K562 (cell line): ENCODE data around the gene HOXA4. TPM values are rescaled to one million over a fixed set of nuclear protein-coding genes. Genes with fewer than 3 reads are reported as not detected.

Experiments
- ATAC-seq: fragments of 200-7000 bp; cut with Tn5 transposase; 3 replicates; pipeline ENCODE4 v1.9.1; 2020; ENCODE audit warnings: moderate library complexity
- BruUV-seq: library from RNA; stranded (reverse); fragments of 400-500 nt; replicated peaks from 2 replicates; lab custom pipeline; 2021; lab: Mats Ljungman, UMichigan
- CTCF ChIA-PET: fragments of 300-600 bp; formaldehyde crosslinking; extraction: SDS; loops from one replicate; lab custom pipeline; 2021; ENCODE audit warnings: low intra/inter-chr PET ratio; lab: Yijun Ruan, JAX
- POLR2A ChIA-PET: fragments of 300-600, 350-650 bp; sonication (Branson Sonifier 250); formaldehyde crosslinking; extraction: SDS; loops from one replicate; lab custom pipeline; 2021; ENCODE audit warnings: antibody characterized with exemption, inconsistent platforms; lab: Yijun Ruan, JAX
- DNase-seq, 4 experiments: peaks; one replicate each; pipeline versions ENCODE4 v3.0.0 to v3.0.0-alpha.2; 2011 to 2018; ENCODE audit warnings: low spot score in 3 of 4, mixed read lengths in 3 of 4; ENCODE audit errors: extremely low read depth in 1 of 4
- FAIRE-seq: peaks from 2 replicates; lab custom pipeline; 2011; peaks lifted over from hg19 to GRCh38; lab: Jason Lieb, UNC
- H2AFZ ChIP-seq: 2 replicates; pipeline ENCODE4 v1.6.0; 2011; ENCODE audit warnings: low read depth, low read length, control low read depth, inconsistent platforms
- H3K27ac ChIP-seq: fragments of 200-600 bp; 3 replicates; pipeline ENCODE4 v1.8.0; 2011; ENCODE audit warnings: low read depth, mild to moderate bottlenecking, control low read depth, inconsistent platforms, low read length, moderate library complexity, mixed read lengths; ENCODE audit errors: extremely low read depth
- H3K27me3 ChIP-seq, 2 experiments: fragments of 300-600 bp in 1 of 2; 2 replicates in 1 of 2; 3 replicates in 1 of 2; pipeline versions ENCODE4 v1.6.0 to v1.8.0; 2011; ENCODE audit warnings: inconsistent platforms in 2 of 2, low read length in 2 of 2, mild to moderate bottlenecking in 1 of 2, mixed read lengths in 1 of 2, moderate library complexity in 1 of 2; ENCODE audit not compliant: control insufficient read depth in 2 of 2, insufficient read depth in 2 of 2
- H3K36me3 ChIP-seq: fragments of 300-600 bp; 3 replicates; pipeline ENCODE4 v1.8.0; 2011; ENCODE audit warnings: mild to moderate bottlenecking, low read length, inconsistent platforms; ENCODE audit not compliant: control insufficient read depth, insufficient read depth
- H3K4me1 ChIP-seq, 2 experiments: fragments of 200-600 bp in 1 of 2; replicated peaks in 1 of 2; 2 replicates in 1 of 2; 3 replicates in 1 of 2; pipeline versions ENCODE4 v1.5.1 to v1.8.0; 2011; ENCODE audit warnings: inconsistent platforms in 2 of 2, low read length in 2 of 2, mild to moderate bottlenecking in 1 of 2, mixed read lengths in 1 of 2, moderate library complexity in 1 of 2; ENCODE audit not compliant: control insufficient read depth in 2 of 2, insufficient read depth in 2 of 2
- H3K4me2 ChIP-seq: 2 replicates; pipeline ENCODE4 v1.6.1; 2011; ENCODE audit warnings: low read length, control low read depth, inconsistent platforms, mixed read lengths; ENCODE audit not compliant: insufficient read depth
- H3K4me3 ChIP-seq: fragments of 200-600 bp; sonication (generic), shearing (Covaris generic); 2 replicates; pipeline ENCODE4 v1.5.1; 2016; ENCODE audit warnings: control low read depth, inconsistent platforms
- H3K79me2 ChIP-seq: fragments of 200-600 bp; 3 replicates; pipeline ENCODE4 v1.8.0; 2011; ENCODE audit warnings: low read length, inconsistent platforms; ENCODE audit not compliant: control insufficient read depth, insufficient read depth
- H3K9ac ChIP-seq, 2 experiments: 2 replicates each; pipeline versions ENCODE4 v1.6.0 to v1.6.1; 2011; ENCODE audit warnings: low read depth in 2 of 2, low read length in 2 of 2, control low read depth in 1 of 2, inconsistent platforms in 1 of 2, mild to moderate bottlenecking in 1 of 2, mixed read lengths in 1 of 2; ENCODE audit not compliant: insufficient read depth in 1 of 2
- H3K9me1 ChIP-seq: one replicate; pipeline ENCODE4 v1.6.0; 2011; ENCODE audit warnings: inconsistent platforms, mild to moderate bottlenecking, low read length, moderate library complexity; ENCODE audit not compliant: control insufficient read depth, insufficient read depth
- H3K9me3 ChIP-seq: replicated peaks from 2 replicates; pipeline ENCODE4 v1.5.1; 2011; ENCODE audit warnings: low read depth, low read length, inconsistent platforms; ENCODE audit not compliant: control insufficient read depth, insufficient read depth
- H4K20me1 ChIP-seq: replicated peaks from 2 replicates; pipeline ENCODE4 v1.6.1; 2011; ENCODE audit warnings: low read length, inconsistent platforms, mixed read lengths; ENCODE audit not compliant: control insufficient read depth, insufficient read depth
- ATF1 ChIP-seq, 2 experiments: fragments of 450-650 bp in 1 of 2; IDR thresholded peaks; 2 replicates each; pipeline ENCODE4 v1.6.1; 2016; ENCODE audit warnings: missing compliant biosample characterization in 1 of 2, missing genetic modification characterization in 1 of 2
- ETV1 ChIP-seq: fragments of 450-650 bp; conservative IDR thresholded peaks from 2 replicates; pipeline ENCODE4 v1.6.1; 2016; ENCODE audit warnings: missing genetic modification characterization, control low read depth, low read depth, missing compliant biosample characterization
- EZH2 ChIP-seq: IDR thresholded peaks from 2 replicates; pipeline ENCODE4 v1.6.1; 2012; ENCODE audit warnings: low read depth, mild to moderate bottlenecking, inconsistent platforms, low read length, borderline replicate concordance
- MYC ChIP-seq, 2 experiments: fragments of 250-450 bp in 1 of 2; sonication (Bioruptor Pico) in 1 of 2; IDR thresholded peaks; 2 replicates each; pipeline versions ENCODE4 v1.5.1 to v1.6.1; 2012 to 2021; ENCODE audit warnings: low read depth in 2 of 2, borderline replicate concordance in 1 of 2, improper control_type of control experiment in 1 of 2, low read length in 1 of 2, mild to moderate bottlenecking in 1 of 2, moderate library complexity in 1 of 2
- PCBP2 ChIP-seq: fragments of 200-400 bp; formaldehyde crosslinking; IDR thresholded peaks from 2 replicates; pipeline ENCODE4 v1.6.1; 2018; ENCODE audit warnings: low read length, low read depth, mild to moderate bottlenecking, moderate library complexity; ENCODE audit not compliant: poor library complexity, severe bottlenecking
- PRMT5 ChIP-seq: sonication (generic); formaldehyde crosslinking; IDR thresholded peaks from 2 replicates; pipeline ENCODE4 v1.5.0; 2020; ENCODE audit warnings: missing genetic modification reagents
- SIN3B ChIP-seq: fragments of 450-650 bp; IDR thresholded peaks from 2 replicates; pipeline ENCODE4 v1.6.1; 2017; ENCODE audit warnings: low read depth, mild to moderate bottlenecking, moderate library complexity
- TAF1 ChIP-seq: IDR thresholded peaks from 2 replicates; pipeline ENCODE4 v1.6.1; 2011; ENCODE audit warnings: mild to moderate bottlenecking, low read length, moderate library complexity; ENCODE audit not compliant: insufficient read depth, control insufficient read depth, severe bottlenecking; ENCODE audit errors: extremely low read depth
- ZBTB8A ChIP-seq: fragments of 450-650 bp; IDR thresholded peaks from 2 replicates; pipeline ENCODE4 v1.6.1; 2018; ENCODE audit warnings: mild to moderate bottlenecking, moderate library complexity; ENCODE audit not compliant: partially characterized antibody
- ZNF274 ChIP-seq: IDR thresholded peaks from 2 replicates; pipeline ENCODE4 v1.6.1; 2011; ENCODE audit warnings: low read depth, mild to moderate bottlenecking, low read length, moderate library complexity, borderline replicate concordance
- WGBS: fragments of 100-300 bp; shearing (Covaris generic); methylation state at CpG from one replicate; pipeline ENCODE4 v1.1.6; 2016; ENCODE audit warnings: low coverage, mixed read lengths; ENCODE audit not compliant: insufficient coverage; ENCODE audit errors: missing lambda C conversion rate; 5-methylcytosine and 5-hydroxymethylcytosine counted together
- in situ Hi-C: fragments of 300-500 bp; cut with MboI; formaldehyde crosslinking; loops from 4 replicates; pipeline ENCODE4 v1.15.0; 2018; ENCODE audit warnings: inconsistent platforms, mixed read lengths
- intact Hi-C: fragments of 100-400 bp; cut with micrococcal nuclease; formaldehyde crosslinking; loops from 2 replicates; pipeline ENCODE4 v1.14.2; 2022
- polyA plus RNA-seq, 8 experiments: library from polyadenylated mRNA; depleted of rRNA in 4 of 8; stranded (reverse) in 5 of 8; unstranded in 3 of 8; fragments of >200 nt; fragmentation: Nextera tagmentation in 2 of 8; fragmentation: Illumina TruSeq in 1 of 8; extraction: Ambion mirVana in 2 of 8; extraction: Trizol in 1 of 8; gene quantifications; 2 replicates each; pipeline versions ENCODE4 v1.2.1 to v1.2.3, GENCODE V29; 2011 to 2014; ENCODE audit warnings: inconsistent platforms in 1 of 8, missing spikeins in 1 of 8
- total RNA-seq, 7 experiments: library from RNA; depleted of rRNA in 6 of 7; stranded (reverse); fragments of >200 nt in 6 of 7; fragmentation: Illumina TruSeq in 2 of 7; extraction: Trizol in 2 of 7; gene quantifications; 2 replicates each; pipeline versions ENCODE4 v1.2.1 to v1.2.3, GENCODE V29; 2011 to 2021; ENCODE audit warnings: low replicate concordance in 1 of 7
- TF ChIP-seq, protein P1 (sequence below), 2 experiments: fragments of 450-650 bp; conservative IDR thresholded peaks; 2 replicates each; pipeline ENCODE4 v1.6.1; 2017; ENCODE audit warnings: mild to moderate bottlenecking in 2 of 2, moderate library complexity in 2 of 2

The HOXA4 gene
- total and polyA plus RNA-seq, 9 of the 15 experiments (the other 6 are each of a cell fraction or from before 2014, with no cell fraction given): not detected

DNA sequence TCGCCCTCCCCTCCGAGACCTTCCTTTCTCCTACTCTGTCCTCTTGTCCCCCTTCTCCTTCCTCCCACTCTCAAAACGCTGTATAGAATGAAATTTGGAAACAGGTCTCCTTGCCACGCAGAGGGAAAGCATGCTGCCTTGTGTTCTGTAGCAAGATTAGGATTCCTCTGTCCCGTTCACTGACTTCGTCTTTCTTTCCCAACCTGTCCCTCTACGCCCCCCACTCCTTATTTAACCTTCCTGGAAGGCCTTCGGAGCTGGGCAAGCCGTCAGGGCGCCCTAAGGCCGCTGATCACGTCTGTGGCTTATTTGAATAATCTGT, 33.4 kb upstream of the HOXA4 start:
- no peaks in the 10 kb centered on the region for H4K20me1 ChIP-seq

GRCh38 chr7:27163288-27164044, 32.9 kb upstream of the HOXA4 start:
- DNase-seq: no peak
- Histone ChIP-seq H3K4me1 (peaks cover 0 to 26% of the 10 kb centered on the region in 2 experiments; a peak in 2 of 5 replicates), H3K27ac (no peak overlapping the region), H3K9ac (no peak overlapping the region), H3K4me3 (no peak overlapping the region), H3K79me2 (no peaks in the 10 kb centered on the region), H3K36me3 (no peaks in the 10 kb centered on the region), H3K9me3 (no peaks in the 10 kb centered on the region), H3K27me3 (peaks cover 36 to 78% of the 10 kb centered on the region in 2 experiments), H3K9me1 (no peaks in the 10 kb centered on the region), H4K20me1 (no peaks in the 10 kb centered on the region), H3K4me2 (peak overlapping the region; percentile 11; the same call in 1 of the 2 replicates), H2AFZ (no peak overlapping the region)
- no peak for FAIRE-seq
- 11% methylated on average over 22 of the region's 24 CpGs for WGBS
- ChIA-PET POLR2A (interaction anchor here (0.6 to 0.7 kb wide), 2 partner anchors 13 to 15 kb away, joined by 3 read pairs; no protein-coding TSS in a partner anchor), CTCF (no interaction called here)
- intact Hi-C loops (loop anchor here (5.0 kb wide), 3 partner anchors 301 to 1271 kb away; partner anchors contain the start of genes SKAP2 and SNX10), in situ Hi-C loops (loop anchor here (25.0 kb wide), 3 partner anchors 651 to 1276 kb away; no protein-coding TSS in a partner anchor)
- no TSS peak for BruUV-seq
- no peak for ATAC-seq
- TF ChIP-seq ETV1: no peak
- TF ChIP-seq PRMT5 (CRISPR knock-in tag): no peak
- TF ChIP-seq, protein P1, sequence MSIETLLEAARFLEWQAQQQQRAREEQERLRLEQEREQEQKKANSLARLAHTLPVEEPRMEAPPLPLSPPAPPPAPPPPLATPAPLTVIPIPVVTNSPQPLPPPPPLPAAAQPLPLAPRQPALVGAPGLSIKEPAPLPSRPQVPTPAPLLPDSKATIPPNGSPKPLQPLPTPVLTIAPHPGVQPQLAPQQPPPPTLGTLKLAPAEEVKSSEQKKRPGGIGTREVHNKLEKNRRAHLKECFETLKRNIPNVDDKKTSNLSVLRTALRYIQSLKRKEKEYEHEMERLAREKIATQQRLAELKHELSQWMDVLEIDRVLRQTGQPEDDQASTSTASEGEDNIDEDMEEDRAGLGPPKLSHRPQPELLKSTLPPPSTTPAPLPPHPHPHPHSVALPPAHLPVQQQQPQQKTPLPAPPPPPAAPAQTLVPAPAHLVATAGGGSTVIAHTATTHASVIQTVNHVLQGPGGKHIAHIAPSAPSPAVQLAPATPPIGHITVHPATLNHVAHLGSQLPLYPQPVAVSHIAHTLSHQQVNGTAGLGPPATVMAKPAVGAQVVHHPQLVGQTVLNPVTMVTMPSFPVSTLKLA (conservative IDR thresholded peaks at IDR 0.05): no peak
- no peak for TF ChIP-seq PCBP2
- TF ChIP-seq SIN3B: no peak
- no peak for TF ChIP-seq ZNF274
- no peak for TF ChIP-seq MYC (IDR thresholded peaks at IDR 0.05; ENCODE audit: low read depth, low read length)
- TF ChIP-seq MYC (CRISPR knock-in tag; IDR thresholded peaks at IDR 0.05; ENCODE audit: borderline replicate concordance, low read depth): no peak

More for the DNA sequence above, 33.4 kb upstream of the HOXA4 start:
- Histone ChIP-seq H3K4me3 (no peak overlapping the region), H3K79me2 (no peaks in the 10 kb centered on the region), H3K9me3 (no peaks in the 10 kb centered on the region), H3K4me1 (peaks cover 0 to 26% of the 10 kb centered on the region in 2 experiments; a peak in 2 of 5 replicates), H3K27ac (no peak overlapping the region), H3K36me3 (no peaks in the 10 kb centered on the region), H3K9ac (no peak overlapping the region), H3K27me3 (peaks cover 36 to 78% of the 10 kb centered on the region in 2 experiments), H2AFZ (no peak overlapping the region), H3K4me2 (peak overlapping the region; percentile 11; the same call in 1 of the 2 replicates), H3K9me1 (no peaks in the 10 kb centered on the region)
- FAIRE-seq (no peak), DNase-seq (no peak), ATAC-seq (no peak)
- intact Hi-C loops: loop anchor here (5.0 kb wide), 3 partner anchors 302 to 1272 kb away; partner anchors contain the start of genes SKAP2 and SNX10
- POLR2A ChIA-PET: no interaction called here
- BruUV-seq: no TSS peak
- in situ Hi-C loops: loop anchor here (25.0 kb wide), 3 partner anchors 652 to 1277 kb away; no protein-coding TSS in a partner anchor
- CTCF ChIA-PET: no interaction called here
- TF ChIP-seq TAF1: no peak
- no peak for TF ChIP-seq ZBTB8A
- TF ChIP-seq ATF1 (CRISPR knock-in tag; IDR thresholded peaks at IDR 0.05): no peak
- no peak for TF ChIP-seq ATF1 (tag; IDR thresholded peaks at IDR 0.05)
- TF ChIP-seq EZH2: 0 out of 2 replicates have a peak, but pooled peaks have one; percentile 36
- WGBS: 7% methylated on average over 12 of the region's 12 CpGs
